Activated CD8-positive, alpha-beta memory T cell treated with anti-CD3 and anti-CD28 coated beads, Interleukin-2, amount 50 U/mL, for 4 hours (primary cell): ENCODE data around the gene PGR.
"Not testable (repeated sequence)": the region's sequence is repeated elsewhere in the genome, so short reads cannot be mapped to it uniquely, and the experiment has no call there.

Source experiments
- DNase-seq: peaks from one replicate; pipeline ENCODE4 v3.0.0-alpha.2; 2020

Gene PGR

GRCh38 chr11:101063706-101064105 lies 65.9 kb downstream of the PGR start:
- no peak for DNase-seq

- DNase-seq: no peak
These were observed 68.0 kb downstream of the PGR start for GRCh38 chr11:101061606-101062005.

- no peak for DNase-seq
These were observed 70.3 kb downstream of the PGR start for GRCh38 chr11:101059331-101059730.

- no peak for DNase-seq
These were observed 76.1 kb downstream of the PGR start for GRCh38 chr11:101053492-101053891.

DNA sequence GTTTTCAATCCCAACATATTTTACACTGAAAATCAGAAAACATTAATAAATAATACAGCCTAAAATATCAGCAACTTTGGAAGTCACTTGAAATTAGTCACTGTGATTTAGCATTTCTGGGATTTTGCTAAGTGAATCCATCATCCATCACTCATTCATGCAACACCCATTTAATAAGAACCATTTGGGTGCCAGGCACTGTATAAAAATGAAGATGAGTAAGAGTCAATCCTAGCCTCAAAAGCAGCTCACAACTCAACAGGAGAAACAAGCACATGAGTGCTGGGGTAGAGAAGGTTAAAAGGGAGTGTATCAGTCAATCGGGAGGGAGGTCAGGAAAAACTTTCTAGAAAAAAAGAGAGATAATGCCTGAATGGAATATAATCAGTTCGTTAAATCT lies 77.9 kb downstream of the PGR start:
- DNase-seq: no peak

- no peak for DNase-seq
These were observed 79.8 kb downstream of the PGR start for GRCh38 chr11:101049813-101050212.

GRCh38 chr11:101049123-101049522 lies 80.5 kb downstream of the PGR start:
- DNase-seq: no peak

DNA sequence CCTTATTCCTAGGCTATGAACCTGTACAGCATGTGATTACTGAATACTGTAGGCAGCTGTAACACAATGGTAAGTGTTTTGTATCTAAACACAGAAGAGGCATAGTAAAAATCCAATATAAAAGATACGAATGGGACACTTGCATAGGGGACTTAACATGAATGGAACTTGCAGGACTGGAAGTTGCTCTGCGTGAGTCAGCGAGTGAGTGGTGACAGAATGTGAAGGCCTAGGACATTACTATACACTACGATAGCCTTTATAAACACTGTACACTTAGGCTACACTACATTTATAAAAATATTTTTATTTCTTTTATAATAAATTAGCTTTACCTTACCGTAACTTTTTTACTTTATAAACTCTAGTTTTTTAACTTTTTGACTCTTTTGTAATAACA lies 81.1 kb downstream of the PGR start:
- no peak for DNase-seq

DNA sequence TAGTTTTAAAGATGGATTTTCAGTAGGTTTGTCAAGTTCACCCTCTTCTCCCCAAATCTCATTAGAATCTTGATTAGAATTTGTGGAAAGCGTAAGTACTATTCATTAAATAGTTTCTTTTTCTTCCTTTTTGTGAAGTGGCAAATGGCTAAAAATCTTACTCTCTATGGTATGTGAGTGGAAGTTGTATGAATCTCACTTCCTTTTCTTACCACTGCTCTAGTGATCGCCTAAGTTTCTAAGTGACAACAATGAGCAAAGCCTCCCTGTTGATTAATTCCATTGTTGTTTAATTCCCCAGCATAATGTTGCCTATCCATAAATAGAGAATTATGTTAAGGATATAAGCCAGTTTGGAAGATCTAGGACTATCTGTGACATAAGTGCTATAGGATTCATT lies 82.7 kb downstream of the PGR start:
- DNase-seq: no peak

DNA sequence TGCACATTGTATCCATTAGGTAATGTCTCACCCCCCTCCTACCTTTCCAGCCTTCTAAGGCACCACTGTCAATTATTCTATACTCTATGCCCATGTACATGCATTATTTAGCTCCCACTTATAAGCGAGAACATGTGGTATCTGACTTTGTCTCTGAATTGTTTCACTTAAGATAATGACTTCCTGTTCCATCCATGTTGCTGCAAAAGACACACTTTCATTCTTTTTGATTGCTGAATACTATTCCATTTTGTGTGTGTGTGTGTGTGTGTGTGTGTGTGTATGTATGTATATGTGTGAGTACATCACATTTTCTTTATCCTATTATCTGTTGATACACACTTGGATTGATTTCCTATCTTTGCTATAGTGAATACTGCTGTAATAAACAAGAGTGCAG lies 84.2 kb downstream of the PGR start:
- no peak for DNase-seq

- no peak for DNase-seq
These were observed 85.7 kb downstream of the PGR start for GRCh38 chr11:101043940-101044339.

DNA sequence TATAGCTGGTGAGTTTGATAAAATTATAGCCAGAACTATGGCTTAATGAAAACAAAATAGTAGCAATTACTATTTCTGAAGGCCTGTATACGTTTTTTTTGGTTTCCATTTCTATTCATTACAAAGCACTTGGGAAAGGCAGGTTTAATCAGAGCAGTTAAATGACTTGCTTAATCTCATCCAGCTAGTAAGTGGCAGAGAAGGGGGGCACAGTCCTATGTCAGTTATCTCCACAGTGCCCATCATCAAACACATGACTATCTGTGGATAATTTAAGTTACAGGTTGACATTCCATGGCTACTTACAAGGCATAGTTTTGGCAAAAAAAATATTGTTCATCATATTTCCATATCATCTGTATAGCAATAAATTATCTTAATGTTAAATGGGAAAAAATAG lies 93.7 kb downstream of the PGR start:
- no peak for DNase-seq

DNA sequence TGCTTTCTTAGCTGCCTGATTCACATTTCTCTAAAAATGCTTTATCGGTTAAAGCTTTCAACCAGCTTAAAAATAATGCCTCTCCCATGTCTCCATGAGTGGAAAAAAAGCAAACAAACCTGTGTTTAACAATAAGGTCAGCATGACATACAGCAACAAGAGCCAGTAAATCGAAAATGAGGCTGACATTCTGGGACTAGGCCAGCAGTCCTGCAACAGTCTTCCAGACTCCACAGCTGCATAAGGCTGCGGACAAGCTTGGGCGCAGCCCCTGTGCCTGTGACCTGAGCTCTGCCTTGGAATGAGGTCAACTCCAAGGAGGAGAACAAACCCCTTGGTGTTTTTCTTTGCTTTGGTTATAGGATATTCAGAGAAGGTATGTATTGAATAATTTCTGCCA lies 95.5 kb downstream of the PGR start:
- no peak for DNase-seq

DNA sequence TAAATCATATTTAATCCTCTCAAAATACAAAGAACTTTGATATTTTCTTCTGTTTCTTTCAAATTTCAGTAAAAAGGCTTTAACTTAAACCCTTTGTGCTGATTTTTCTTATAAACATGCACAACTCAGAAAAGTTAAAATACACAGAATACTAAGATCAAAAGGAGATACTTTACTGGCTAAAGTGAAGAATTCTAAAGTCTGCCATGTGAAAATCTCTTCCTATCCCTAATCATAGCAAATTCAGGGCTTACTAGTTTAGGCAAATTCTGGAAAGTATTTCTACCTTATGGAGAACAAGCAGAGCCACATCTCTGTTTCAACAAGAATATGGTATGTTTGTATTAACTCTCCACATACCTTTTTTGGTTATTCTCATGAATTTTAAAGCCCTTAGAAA lies 96.6 kb downstream of the PGR start:
- no peak for DNase-seq

GRCh38 chr11:101031713-101032112 lies 97.9 kb downstream of the PGR start:
- no peak for DNase-seq

DNA sequence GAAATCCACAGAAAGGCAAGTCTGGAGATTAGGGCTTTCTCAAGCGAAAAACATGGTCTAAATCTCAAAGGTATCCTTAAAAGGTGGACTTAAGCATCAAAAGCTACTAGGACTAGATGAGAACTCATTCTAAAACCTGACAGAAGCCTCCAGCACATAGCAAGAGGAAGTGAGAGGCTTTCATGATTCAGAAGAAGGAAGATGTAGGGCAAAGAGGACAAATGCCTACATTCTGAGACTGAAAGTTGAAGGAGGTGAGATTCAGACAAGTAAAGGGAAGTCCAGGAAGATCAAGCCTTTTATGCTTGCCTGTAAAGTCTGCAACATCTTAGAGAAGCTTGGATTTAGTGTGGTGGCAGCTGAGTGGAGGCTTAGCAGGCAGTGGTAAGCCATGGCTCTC lies 98.9 kb downstream of the PGR start:
- DNase-seq: no peak

DNA sequence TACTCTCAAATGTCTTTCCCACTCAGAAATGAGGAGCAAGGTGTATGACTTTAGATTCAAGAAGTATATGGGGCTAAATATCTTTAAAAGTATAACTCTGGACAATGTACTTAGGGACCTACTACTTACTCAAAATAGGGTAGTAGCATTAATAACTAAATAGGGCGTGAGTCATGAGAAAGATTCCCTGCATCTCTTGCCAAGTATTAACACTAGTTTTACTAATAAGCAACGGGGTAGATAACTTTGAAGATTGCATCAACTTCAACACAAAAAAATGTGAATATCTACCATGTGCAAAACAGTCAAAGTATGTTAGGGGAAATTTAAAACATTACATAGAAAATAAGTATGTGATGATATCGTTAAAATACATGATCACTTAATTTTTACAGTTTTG lies 99.6 kb downstream of the PGR start:
- no peak for DNase-seq

DNA sequence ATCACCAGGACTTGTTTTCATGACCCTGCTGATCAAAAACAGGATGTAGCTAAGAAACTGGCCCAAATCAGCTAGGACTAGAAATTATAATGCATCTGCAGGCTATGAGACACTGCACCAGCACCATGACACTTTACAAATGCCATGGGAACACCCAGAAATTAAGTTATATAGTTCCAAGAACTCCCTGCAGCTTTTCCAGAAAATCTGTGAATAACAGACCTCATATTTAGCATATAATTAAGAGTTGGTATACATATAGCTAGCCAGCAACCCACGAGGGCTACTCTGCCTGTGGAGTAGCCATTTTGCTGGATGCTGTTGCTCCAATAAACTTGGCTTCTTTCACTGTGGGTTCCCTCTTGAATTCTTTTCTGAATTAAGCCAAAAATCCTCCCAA lies 101.0 kb downstream of the PGR start:
- DNase-seq: no peak

- DNase-seq: no peak
These were observed 107.4 kb downstream of the PGR start for GRCh38 chr11:101022256-101022655.

DNA sequence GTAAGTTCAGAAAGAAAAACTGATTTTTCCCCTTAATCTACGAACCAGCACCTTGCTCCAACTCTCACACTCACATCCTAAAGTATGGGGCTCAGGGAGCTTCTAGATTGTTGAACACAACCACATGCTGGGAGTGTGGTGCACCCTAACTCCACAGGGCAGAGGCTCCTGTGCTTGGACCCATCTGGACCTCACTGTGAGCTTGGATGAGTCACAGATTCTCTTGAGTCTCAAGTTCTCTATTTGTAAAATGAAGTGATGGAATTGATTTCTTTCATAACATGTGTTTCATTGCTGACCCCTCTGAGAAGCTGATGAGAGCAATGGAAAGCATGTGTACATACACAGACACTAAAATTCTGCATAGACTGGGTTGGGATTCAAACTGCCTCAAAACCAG lies 109.7 kb downstream of the PGR start:
- DNase-seq: no peak

DNA sequence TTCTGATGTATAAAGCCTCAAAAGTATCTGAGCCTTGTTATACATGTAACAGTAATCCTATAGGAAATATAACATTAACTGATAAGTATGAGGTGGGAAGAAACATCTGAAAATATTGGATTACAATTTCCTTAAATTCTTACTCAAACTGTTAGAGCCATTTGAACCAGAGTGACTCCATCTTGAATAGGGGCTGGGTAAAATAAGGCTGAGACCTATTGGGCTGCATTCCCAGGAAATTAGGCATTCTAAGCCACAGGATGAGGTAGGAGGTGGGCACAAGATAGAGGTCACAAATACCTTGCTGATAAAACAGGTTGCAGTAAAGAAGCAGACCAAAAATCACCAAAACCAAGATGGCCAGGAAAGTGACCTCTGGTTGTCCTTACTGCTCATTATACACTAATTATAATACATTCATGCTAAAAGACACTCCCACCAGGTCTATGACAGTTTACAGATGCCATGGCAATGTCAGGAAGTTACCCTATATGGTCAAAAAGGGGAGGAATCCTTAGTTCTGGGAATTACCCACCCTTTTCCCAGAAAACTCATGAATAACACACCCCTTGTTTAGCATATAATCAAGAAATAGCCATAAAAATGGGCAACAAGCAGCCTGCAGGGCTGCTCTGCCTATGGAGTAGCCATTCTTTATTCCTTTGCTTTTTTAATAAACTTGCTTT lies 114.9 kb downstream of the PGR start:
- DNase-seq: no peak

- DNase-seq: not testable (repeated sequence)
These were observed 115.9 kb downstream of the PGR start for GRCh38 chr11:101013702-101014101.

DNA sequence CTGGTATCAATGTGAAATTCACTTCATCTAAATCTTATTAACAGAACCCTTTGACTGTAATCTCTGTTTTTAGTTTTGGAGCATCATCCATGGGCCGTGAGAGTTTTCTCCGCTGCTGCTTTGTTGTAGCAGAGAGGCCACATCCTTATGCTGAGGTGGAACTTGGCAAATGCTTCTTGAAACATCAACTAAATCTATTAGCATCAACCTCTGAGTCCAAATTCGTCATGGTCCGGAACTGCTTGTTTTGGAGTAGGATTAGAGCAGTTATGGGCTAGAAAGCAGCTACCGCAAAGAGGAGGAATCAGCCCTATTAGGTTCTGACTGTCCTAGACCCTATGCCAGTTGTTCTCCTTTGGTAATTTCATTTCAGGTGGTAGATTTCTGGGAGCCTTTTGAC lies 117.7 kb downstream of the PGR start:
- no peak for DNase-seq

DNA sequence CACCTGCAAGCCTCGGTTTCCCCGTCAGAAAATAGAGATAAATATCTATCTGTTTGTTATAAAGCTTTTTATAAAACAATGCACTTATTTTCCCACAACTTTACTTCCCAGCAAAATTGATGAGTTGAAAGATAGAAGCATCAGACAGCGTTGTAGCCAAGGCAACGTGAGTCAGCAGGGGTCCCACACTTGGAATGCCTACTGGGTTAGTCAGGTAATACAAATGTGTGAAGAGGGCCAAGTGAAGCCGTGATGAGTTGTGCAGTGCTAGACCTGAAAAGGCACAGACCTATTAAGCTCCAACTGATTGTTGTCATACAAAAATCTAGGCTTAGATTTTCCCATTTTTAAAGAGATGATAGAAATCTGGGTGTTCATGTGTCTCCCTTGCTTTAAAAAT lies 118.7 kb downstream of the PGR start:
- no peak for DNase-seq

DNA sequence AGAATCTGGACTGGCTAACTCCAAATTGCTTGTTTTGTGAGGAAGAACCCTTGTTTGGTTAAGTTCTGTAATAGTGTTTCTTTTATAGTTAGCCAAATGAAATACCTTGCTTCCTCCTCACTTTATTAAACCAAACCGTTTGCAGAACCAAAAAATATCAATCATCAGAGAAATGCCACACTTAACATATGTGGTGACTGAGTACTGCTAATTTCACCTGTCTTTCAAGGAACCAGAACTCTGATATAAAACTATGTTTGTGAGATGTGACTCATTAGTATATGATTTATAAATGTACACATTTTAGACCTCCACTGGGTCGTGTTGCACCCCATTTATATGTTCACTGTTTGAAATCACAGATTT lies 119.9 kb downstream of the PGR start:
- DNase-seq: no peak
